ENCODE data around the gene KLC1.

KLC1 gene

DNA sequence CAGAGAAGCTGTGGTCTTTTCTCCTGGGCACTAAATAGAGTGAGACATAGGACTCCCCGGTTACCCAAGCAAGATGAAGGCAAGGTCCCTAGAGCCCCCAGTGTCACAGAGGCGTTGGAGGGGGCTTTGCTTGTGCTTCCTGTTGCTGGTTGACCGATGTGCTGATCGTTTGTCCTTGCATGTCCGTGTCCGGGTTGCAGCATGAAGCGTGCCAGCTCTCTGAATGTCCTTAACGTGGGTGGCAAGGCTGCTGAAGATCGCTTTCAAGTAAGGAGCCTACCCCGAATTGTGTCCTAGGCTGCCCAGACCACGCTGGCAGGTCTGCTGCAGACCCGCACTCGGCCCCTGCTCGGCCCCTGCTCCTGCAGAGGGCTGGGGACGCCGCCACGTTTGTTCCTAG, 63.1 kb downstream of the KLC1 start:
- TF ChIP-seq, protein P1, sequence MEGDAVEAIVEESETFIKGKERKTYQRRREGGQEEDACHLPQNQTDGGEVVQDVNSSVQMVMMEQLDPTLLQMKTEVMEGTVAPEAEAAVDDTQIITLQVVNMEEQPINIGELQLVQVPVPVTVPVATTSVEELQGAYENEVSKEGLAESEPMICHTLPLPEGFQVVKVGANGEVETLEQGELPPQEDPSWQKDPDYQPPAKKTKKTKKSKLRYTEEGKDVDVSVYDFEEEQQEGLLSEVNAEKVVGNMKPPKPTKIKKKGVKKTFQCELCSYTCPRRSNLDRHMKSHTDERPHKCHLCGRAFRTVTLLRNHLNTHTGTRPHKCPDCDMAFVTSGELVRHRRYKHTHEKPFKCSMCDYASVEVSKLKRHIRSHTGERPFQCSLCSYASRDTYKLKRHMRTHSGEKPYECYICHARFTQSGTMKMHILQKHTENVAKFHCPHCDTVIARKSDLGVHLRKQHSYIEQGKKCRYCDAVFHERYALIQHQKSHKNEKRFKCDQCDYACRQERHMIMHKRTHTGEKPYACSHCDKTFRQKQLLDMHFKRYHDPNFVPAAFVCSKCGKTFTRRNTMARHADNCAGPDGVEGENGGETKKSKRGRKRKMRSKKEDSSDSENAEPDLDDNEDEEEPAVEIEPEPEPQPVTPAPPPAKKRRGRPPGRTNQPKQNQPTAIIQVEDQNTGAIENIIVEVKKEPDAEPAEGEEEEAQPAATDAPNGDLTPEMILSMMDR (IDR thresholded peaks at IDR 0.05; ENCODE audit: low read depth, low read length): no peak
- DNase-seq (ENCODE audit: low read depth, low spot score): no peak
- in situ Hi-C loops (cut with HindIII; ENCODE audit: low sequenced_read_pairs): no loop called here
- no peak overlapping the region for H3K4me3 ChIP-seq (ENCODE audit: low read depth, low read length)

DNA sequence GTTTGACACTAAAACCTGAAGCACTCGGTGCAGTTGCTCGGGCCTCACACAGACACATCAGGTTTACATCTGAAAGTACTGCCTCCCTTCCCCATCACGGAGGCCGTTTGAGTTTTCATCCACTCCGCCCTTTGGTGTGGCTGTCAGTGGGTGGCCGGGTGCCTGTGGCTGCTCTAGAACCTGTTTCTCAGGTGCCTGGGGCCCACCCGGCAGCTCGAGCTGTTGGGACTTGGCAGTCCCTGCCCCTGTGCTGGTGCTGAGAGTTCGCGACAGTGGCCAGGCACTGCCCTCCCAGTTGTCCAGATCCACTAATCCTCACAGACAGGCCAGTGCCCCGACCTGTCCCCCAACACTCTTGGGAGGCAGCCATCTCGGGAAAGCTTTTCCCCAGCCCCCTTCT, 63.9 kb downstream of the KLC1 start:
- DNase-seq (ENCODE audit: low read depth, low spot score): no peak
- H3K4me3 ChIP-seq (ENCODE audit: low read depth, low read length): no peak overlapping the region
- in situ Hi-C loops (cut with HindIII; ENCODE audit: low sequenced_read_pairs): no loop called here
- TF ChIP-seq, protein P1 (IDR thresholded peaks at IDR 0.05; ENCODE audit: low read depth, low read length): no peak

DNA sequence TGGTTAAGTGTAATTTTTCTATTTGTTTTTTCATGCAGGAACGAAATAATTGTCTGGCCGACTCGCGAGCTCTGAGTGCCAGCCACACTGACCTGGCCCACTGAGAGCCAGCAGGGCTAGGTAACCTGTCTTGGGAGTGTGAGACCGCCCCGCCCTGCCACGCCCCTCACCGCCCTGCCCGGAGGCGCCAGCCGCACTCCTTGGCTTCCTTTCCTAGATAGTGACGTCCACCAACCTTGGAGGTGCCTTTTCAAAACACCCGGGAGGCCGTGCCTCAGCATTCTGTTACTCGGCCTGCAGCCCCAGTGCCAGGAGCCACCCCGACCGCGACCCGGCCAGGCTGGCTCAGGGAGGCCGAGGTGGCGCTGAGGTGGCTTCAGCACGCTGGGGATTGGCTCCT, 64.5 kb downstream of the KLC1 start:
- in situ Hi-C loops (cut with HindIII; ENCODE audit: low sequenced_read_pairs): no loop called here
- DNase-seq (ENCODE audit: low read depth, low spot score): no peak

DNA sequence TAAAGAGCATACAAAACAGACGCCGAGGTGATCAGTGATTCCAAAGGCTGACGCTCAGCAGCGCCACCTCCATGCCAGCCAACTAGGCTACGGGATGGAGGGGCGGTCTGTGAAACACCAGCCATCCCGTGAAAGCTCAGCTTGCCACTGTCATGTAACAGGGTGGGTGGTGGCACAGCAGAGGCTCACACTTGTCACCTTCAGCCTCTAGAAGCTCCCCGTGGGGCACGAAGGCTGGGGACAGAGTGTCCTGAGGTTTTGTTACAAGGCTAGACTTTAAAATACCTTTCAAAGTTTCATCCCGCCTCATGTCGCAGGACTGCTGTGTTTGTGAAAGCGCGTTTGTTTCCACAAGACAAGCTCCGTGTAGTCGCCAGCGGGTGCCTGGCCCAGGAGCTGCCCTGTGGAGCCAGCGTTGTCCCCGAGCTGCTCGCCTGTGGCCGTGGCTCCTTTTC, 65.6 kb downstream of the KLC1 start:
- TF ChIP-seq, protein P1 (IDR thresholded peaks at IDR 0.05; ENCODE audit: low read depth, low read length): no peak
- no peak overlapping the region for H3K4me3 ChIP-seq (ENCODE audit: low read depth, low read length)
- DNase-seq (ENCODE audit: low read depth, low spot score): no peak
- in situ Hi-C loops (cut with HindIII; ENCODE audit: low sequenced_read_pairs): no loop called here

More for the DNA sequence above, 64.5 kb downstream of the KLC1 start:
- TF ChIP-seq, protein P1 (IDR thresholded peaks at IDR 0.05; ENCODE audit: low read depth, low read length): no peak
- no peak overlapping the region for H3K4me3 ChIP-seq (ENCODE audit: low read depth, low read length)

DNA sequence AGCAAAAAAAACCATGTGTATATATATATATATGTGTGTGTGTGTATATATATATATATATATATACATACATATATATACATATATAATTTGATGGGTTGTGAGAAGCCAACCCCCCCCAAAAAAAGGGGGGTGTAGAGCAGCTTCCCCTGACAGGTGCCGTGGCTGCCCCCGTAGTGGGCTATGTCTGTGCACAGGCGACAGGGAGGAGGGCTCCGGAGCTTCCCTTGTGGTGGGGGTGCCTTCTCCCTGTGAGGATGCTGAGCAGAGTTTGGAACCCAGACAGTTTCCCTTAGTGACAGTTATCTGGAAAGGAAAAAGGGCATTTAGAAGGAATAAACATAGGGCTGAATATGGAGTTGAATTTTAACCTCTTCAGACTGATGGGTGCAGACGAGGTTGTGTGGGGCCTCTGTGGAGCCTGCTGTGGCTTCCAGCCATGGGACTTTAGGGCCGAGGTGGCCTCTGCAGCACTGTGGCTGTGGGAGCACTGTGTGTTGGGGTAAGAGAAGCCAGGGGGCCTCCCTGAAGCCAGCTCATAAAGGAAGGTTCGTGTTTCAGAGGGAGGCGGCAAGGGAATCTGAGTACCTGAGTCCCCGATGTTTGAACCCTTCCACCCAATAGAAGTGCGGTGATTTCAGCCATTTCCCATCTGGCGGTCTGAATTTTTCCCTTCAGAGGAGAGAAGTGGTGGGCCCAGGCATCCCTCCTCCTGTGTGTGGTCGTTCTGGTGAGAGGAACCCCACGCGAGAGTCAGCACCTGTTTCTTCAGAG, 66.5 kb downstream of the KLC1 start:
- H3K4me3 ChIP-seq (ENCODE audit: low read depth, low read length): no peak overlapping the region
- in situ Hi-C loops (cut with HindIII; ENCODE audit: low sequenced_read_pairs): no loop called here
- no peak for DNase-seq (ENCODE audit: low read depth, low spot score)
- TF ChIP-seq, protein P1 (IDR thresholded peaks at IDR 0.05; ENCODE audit: low read depth, low read length): no peak

DNA sequence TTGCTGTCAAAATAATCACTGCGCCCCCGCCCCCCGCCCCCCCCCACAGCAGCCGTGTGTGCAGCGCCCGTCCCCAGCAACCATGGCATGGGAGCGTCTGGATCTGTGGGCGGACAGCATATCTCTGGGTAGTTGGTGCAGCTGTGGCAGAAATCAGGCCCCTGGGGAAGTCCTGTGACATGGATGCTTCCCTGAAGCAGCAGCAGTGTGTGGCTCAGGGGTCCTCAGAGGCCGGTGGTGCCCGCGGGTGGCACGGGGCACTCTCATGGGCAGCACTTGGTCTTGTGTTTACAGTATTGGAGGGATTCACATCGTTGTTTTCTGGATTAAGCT, 67.0 kb downstream of the KLC1 start:
- in situ Hi-C loops (cut with HindIII; ENCODE audit: low sequenced_read_pairs): no loop called here
- no peak overlapping the region for H3K4me3 ChIP-seq (ENCODE audit: low read depth, low read length)
- DNase-seq (ENCODE audit: low read depth, low spot score): no peak
- TF ChIP-seq, protein P1 (IDR thresholded peaks at IDR 0.05; ENCODE audit: low read depth, low read length): no peak

Data from astrocyte of the spinal cord (primary cell).